Activated CD8-positive, alpha-beta T cell treated with anti-CD3 and anti-CD28 coated beads, Interleukin-2, amount 10 ng/mL, durations not matched to agents 7 days and 5 days (primary cell): ENCODE data around the gene ANKRD23. TPM values are rescaled to one million over a fixed set of nuclear protein-coding genes. Genes with fewer than 3 reads are reported as not detected.

Experiments
- ATAC-seq: fragments of 150-1000 bp; cut with Tn5 transposase; one replicate; pipeline ENCODE4 v1.10.0; 2021; ENCODE audit warnings: moderate library complexity
- CTCF ChIA-PET: fragments of 350-600 bp; sonication (Branson Sonifier 250); formaldehyde crosslinking; loops from one replicate; lab custom pipeline; 2021; ENCODE audit warnings: antibody characterized with exemption; lab: Charles Lee
- POLR2A ChIA-PET: fragments of 350-600 bp; sonication (Branson Sonifier 250); formaldehyde crosslinking; loops from one replicate; lab custom pipeline; 2021; ENCODE audit warnings: antibody characterized with exemption; lab: Charles Lee
- DNase-seq: peaks from one replicate; pipeline ENCODE4 v3.0.0-alpha.2; 2020
- H3K27ac Mint-ChIP-seq: one replicate; pipeline ENCODE4 v1.8.0; 2021; ENCODE audit warnings: mild to moderate bottlenecking, mixed read lengths
- H3K27me3 Mint-ChIP-seq: one replicate; pipeline ENCODE4 v1.8.0; 2021; ENCODE audit warnings: low read depth, mixed read lengths
- H3K36me3 Mint-ChIP-seq: one replicate; pipeline ENCODE4 v1.8.0; 2021; ENCODE audit warnings: low read depth, mixed read lengths
- H3K4me1 Mint-ChIP-seq: one replicate; pipeline ENCODE4 v1.8.0; 2021; ENCODE audit warnings: low read depth, mixed read lengths
- H3K4me3 Mint-ChIP-seq: one replicate; pipeline ENCODE4 v1.8.0; 2021; ENCODE audit warnings: mild to moderate bottlenecking, mixed read lengths
- H3K9me3 Mint-ChIP-seq: one replicate; pipeline ENCODE4 v1.8.0; 2022; ENCODE audit warnings: mixed read lengths; ENCODE audit not compliant: insufficient read depth
- total RNA-seq, 2 experiments: library from RNA; stranded (reverse); gene quantifications; one replicate each; pipeline ENCODE4 v1.2.3, GENCODE V29; 2021

ANKRD23 gene
- total RNA-seq, 2 experiments from 2014 or later = 12.6 to 17.2 TPM

DNA sequence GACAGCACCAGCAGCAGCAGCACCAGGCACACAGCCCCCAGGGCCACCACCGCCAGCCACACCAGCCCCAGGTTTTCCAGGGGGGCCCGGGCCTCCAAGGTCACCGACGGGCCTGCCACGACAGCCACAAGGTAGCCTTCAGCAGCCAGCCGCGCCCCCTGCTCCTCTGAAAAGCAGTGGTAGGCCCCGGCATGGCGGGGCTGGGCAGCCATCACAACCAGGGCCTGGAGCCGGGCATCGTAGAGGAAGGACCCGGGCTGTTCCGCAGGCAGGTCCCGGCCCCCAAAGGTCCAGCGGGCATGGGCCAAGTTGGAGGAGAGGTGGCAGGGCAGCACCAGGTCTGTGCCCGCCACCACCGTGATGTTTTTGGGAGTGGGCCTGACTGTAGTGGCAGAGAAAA, 17.3 kb upstream of the ANKRD23 start:
- ATAC-seq (no peak), DNase-seq (no peak)
- H3K9me3 Mint-ChIP-seq = no peaks in the 10 kb centered on the region
- CTCF ChIA-PET = interaction anchor here (1.0 to 2.8 kb wide), 4 partner anchors 90 to 252 kb away, joined by 3 to 11 read pairs (median 4); partner anchors contain the start of gene ANKRD36
- H3K27ac Mint-ChIP-seq = no peak overlapping the region
- peaks cover 38% of the 10 kb centered on the region for H3K36me3 Mint-ChIP-seq
- POLR2A ChIA-PET = interaction anchor here (1.1 kb wide), 1 partner anchor 93 kb away, joined by 3 read pairs; no protein-coding TSS in a partner anchor
- H3K4me1 Mint-ChIP-seq = peaks cover 43% of the 10 kb centered on the region
- no peak overlapping the region for H3K4me3 Mint-ChIP-seq
- H3K27me3 Mint-ChIP-seq = no peaks in the 10 kb centered on the region

DNA sequence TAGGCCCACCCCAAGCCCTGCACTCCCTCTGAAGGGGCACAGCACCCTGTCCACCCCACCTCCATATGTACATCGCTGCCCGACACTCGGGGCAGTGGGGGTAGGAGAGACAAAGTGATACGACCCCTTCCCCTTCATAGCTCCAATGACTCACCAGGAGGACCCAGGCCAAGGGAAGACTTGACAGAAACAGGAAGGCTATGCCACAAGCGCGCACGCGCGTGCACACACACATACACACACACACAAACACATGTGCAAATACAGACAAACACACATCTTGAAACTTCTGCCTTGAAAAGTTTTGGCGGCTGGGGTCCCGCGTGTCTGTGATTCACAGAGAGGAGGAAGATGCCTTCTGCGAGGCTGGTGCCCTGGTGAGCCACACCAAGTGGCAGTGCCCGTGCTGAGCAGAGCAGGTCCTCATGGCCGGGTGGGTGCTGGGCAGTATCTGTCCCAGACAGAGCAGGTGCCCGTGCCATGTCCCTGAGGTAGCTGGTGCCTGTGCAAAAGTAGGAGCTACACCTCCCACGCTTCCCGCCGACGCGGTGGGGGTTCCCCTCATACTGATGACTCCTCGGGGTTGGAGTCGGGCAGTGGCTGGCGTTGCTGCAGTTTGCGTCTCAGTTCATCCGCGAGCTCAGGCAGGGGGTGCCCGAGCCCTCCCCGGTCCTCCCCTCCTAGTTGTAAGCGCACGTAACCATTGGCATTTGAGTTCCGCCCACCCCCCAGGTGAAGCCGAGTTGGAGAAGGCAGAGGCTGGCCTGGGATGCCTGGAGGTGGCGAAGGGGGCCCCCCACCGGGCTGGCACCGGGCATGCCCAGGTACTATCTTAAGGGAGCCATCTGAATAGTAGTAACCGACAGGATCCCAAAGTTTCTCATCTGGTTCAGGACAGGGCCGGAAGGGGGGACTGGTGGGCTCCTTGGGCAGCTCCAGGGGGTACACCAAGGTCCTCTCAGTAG, 16.5 kb upstream of the ANKRD23 start:
- H3K4me3 Mint-ChIP-seq = no peak overlapping the region
- H3K27ac Mint-ChIP-seq = peak overlapping the region; percentile 70
- peaks cover 42% of the 10 kb centered on the region for H3K4me1 Mint-ChIP-seq
- peaks cover 34% of the 10 kb centered on the region for H3K36me3 Mint-ChIP-seq
- DNase-seq (no peak), ATAC-seq (no peak)
- CTCF ChIA-PET = interaction anchor here (1.0 to 4.7 kb wide), 5 partner anchors 90 to 253 kb away, joined by 3 to 253 read pairs (median 4); partner anchors contain the start of gene ANKRD36
- POLR2A ChIA-PET = interaction anchor here (1.1 kb wide), 1 partner anchor 94 kb away, joined by 3 read pairs; no protein-coding TSS in a partner anchor
- no peaks in the 10 kb centered on the region for H3K9me3 Mint-ChIP-seq
- H3K27me3 Mint-ChIP-seq = no peaks in the 10 kb centered on the region

DNA sequence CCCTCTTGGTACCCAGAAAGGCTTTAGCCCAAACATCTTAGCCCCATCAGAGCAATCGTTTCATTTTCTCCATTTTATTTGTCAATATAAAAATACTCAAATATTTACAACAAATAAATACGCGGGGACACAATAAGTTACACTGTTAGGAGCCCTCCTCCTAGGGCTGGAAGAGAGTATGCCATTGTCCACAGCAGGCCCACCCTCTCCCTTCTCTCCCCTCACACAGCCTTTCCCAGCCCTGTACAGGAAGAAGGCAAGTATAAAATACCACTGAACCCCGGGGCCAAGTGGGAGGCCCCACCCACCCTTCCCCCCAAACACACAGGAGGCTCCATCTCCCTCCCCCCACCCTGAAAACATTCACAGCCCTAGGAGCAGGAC, 15.9 kb upstream of the ANKRD23 start:
- H3K4me1 Mint-ChIP-seq = peaks cover 46% of the 10 kb centered on the region
- CTCF ChIA-PET = interaction anchor here (1.7 to 4.7 kb wide), 2 partner anchors 91 to 101 kb away, joined by 4 to 253 read pairs; no protein-coding TSS in a partner anchor
- H3K27me3 Mint-ChIP-seq = no peaks in the 10 kb centered on the region
- POLR2A ChIA-PET = no interaction called here
- H3K9me3 Mint-ChIP-seq = no peaks in the 10 kb centered on the region
- peak overlapping the region; percentile 31 for H3K4me3 Mint-ChIP-seq
- peaks cover 36% of the 10 kb centered on the region for H3K36me3 Mint-ChIP-seq
- no peak for DNase-seq
- H3K27ac Mint-ChIP-seq = peak overlapping the region; percentile 70
- no peak for ATAC-seq

DNA sequence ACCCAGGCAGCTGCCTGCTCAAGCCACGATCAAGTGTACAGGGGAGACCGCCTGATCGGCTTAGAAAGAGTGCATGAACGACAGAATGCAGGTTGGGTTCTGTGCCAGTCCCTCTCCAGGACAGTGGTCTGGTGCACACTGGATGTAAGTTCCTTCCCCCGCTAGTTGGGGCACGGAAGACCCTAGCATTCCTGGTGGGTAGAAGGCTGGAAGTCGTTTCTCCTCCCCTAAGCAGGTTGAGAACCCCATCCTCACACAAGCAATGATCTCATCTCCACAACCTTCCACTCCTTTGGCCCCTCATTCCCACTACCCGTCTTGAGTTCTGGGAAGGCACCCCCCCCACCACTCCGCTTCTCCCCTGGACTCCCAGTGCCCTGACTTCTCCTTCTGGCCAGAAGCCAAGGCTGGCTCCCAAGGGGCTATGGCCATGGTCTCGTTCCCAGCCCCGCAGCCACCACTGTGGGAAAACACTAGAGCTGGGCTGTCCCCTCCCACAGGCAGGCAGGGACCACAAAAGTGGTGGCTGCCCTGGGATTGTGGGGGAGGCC, 15.4 kb upstream of the ANKRD23 start:
- H3K4me1 Mint-ChIP-seq = peaks cover 46% of the 10 kb centered on the region
- no peak for ATAC-seq
- no peaks in the 10 kb centered on the region for H3K9me3 Mint-ChIP-seq
- DNase-seq = no peak
- peak overlapping the region; percentile 88 for H3K4me3 Mint-ChIP-seq
- no peaks in the 10 kb centered on the region for H3K27me3 Mint-ChIP-seq
- ChIA-PET CTCF (interaction anchor here (1.7 to 4.7 kb wide), 7 partner anchors 8 to 104 kb away, joined by 4 to 253 read pairs (median 39); no protein-coding TSS in a partner anchor), POLR2A (interaction anchor here (2.4 kb wide), 1 partner anchor 9 kb away, joined by 18 read pairs; no protein-coding TSS in a partner anchor)
- peak overlapping the region; percentile 45 for H3K27ac Mint-ChIP-seq
- H3K36me3 Mint-ChIP-seq = peaks cover 38% of the 10 kb centered on the region

- peak within 1 kb of the TSS; percentile 88 for H3K4me3 Mint-ChIP-seq
- H3K9me3 Mint-ChIP-seq = no peaks in the 10 kb centered on the region
- POLR2A ChIA-PET = interaction anchor here (0.6 to 2.7 kb wide), 17 partner anchors 10 to 254 kb away, joined by 3 to 18 read pairs (median 8); partner anchors contain the start of genes ANKRD36 and CNNM3
- peaks cover 47% of the 10 kb centered on the region for H3K4me1 Mint-ChIP-seq
- no peaks in the 10 kb centered on the region for H3K27me3 Mint-ChIP-seq
- DNase-seq (peak; percentile 98), ATAC-seq (peak; percentile 95)
- H3K27ac Mint-ChIP-seq = peak within 1 kb of the TSS; percentile 82
- CTCF ChIA-PET = interaction anchor here (0.6 to 4.7 kb wide), 50 partner anchors 10 to 536 kb away, joined by 3 to 253 read pairs (median 6); partner anchors contain the start of genes ANKRD36, CNNM3 and FAHD2B
- H3K36me3 Mint-ChIP-seq = peaks cover 45% of the 10 kb centered on the region
Observed at GRCh38 chr2:96857667-96858372, 14.0 kb upstream of the ANKRD23 start, which contains the start of gene ANKRD39. TSS of gene ANKRD39 (minus strand) at chr2:96858016. CDS start at chr2:96857987, 29 bp downstream.

DNA sequence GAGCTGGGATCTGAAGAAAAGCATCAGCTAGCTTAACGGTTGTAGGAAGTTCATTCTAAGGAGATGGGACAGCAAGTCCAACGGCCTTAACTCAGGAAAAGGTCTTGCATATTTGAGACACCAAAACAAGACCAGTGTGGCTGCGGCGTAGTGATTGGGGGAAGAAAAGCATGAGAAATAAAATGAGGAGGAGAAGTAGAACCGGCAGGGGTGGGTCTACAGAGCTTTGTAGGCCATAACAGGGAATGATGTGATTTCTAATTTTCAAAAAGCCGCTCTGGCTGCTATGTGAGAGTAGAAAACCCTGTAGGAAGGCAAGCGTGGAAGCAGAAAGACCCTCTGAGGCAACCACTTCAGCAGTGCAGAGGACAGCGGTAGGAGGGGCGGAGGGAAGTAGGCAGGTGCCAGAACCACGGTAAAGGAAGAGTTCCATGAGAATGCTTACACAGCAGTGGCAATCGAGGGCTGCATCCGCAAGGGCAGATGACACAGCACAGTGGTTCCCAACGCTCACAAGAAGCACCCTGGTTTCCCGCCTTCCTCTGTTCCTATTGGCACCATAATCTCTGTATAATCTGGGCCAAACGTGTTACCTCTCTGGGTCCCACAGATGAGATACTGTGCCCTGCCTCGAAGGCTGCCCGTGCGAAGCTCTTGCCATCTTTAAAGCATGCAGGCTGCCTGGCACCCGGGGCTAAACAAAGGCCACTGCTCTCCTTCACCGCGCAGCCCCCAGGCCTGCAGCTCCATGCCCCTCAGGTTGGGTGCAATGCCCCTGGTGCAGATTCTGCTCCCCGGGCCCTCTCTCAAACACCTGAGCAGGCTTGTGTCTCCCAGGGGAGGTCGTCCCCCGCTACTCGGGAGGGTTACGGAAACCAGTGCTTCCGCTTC, 13.2 kb upstream of the ANKRD23 start:
- Mint-ChIP-seq H3K4me3 (peak overlapping the region; percentile 88), H3K9me3 (no peaks in the 10 kb centered on the region), H3K27me3 (no peaks in the 10 kb centered on the region), H3K27ac (peak overlapping the region; percentile 82), H3K4me1 (peaks cover 45% of the 10 kb centered on the region), H3K36me3 (peaks cover 48% of the 10 kb centered on the region)
- ChIA-PET POLR2A (interaction anchor here (1.0 to 2.7 kb wide), 14 partner anchors 9 to 255 kb away, joined by 3 to 18 read pairs (median 9); partner anchors contain the start of genes ANKRD36 and CNNM3), CTCF (interaction anchor here (0.6 to 4.7 kb wide), 48 partner anchors 9 to 535 kb away, joined by 3 to 253 read pairs (median 6); partner anchors contain the start of genes ANKRD36, CNNM3 and FAHD2B)
- peak; percentile 4 for ATAC-seq
- peak; percentile 56 for DNase-seq

DNA sequence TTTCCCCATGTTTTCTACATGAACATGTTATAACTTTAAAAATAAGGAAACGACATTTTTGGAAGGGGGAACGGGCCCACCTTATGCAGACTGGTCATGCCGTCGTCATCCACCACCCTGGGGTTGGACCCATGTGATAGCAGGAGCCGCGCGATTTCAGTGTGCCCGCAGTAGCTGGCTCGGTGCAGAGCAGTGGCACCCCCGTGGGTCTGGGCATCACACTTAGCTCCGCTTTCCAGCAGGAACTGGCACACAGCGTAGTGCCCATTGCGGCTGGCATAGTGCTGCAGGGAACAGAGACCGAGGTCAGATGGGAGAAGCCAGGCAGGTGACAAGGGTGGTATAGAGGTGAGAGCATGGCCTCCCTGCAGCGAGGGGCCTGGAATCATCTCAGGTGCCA, 9.5 kb upstream of the ANKRD23 start:
- no peak overlapping the region for H3K4me3 Mint-ChIP-seq
- peaks cover 20% of the 10 kb centered on the region for H3K4me1 Mint-ChIP-seq
- H3K27ac Mint-ChIP-seq = no peak overlapping the region
- H3K9me3 Mint-ChIP-seq = no peaks in the 10 kb centered on the region
- CTCF ChIA-PET = no interaction called here
- H3K27me3 Mint-ChIP-seq = no peaks in the 10 kb centered on the region
- ATAC-seq = no peak
- no peak for DNase-seq
- peaks cover 48% of the 10 kb centered on the region for H3K36me3 Mint-ChIP-seq
- POLR2A ChIA-PET = no interaction called here

- peaks cover 20% of the 10 kb centered on the region for H3K4me1 Mint-ChIP-seq
- H3K36me3 Mint-ChIP-seq = peaks cover 54% of the 10 kb centered on the region
- POLR2A ChIA-PET = no interaction called here
- CTCF ChIA-PET = interaction anchor here (1.1 to 1.5 kb wide), 2 partner anchors 37 to 94 kb away, joined by 3 to 4 read pairs; partner anchors contain the start of gene CNNM3
- ATAC-seq (no peak), DNase-seq (no peak)
- no peaks in the 10 kb centered on the region for H3K27me3 Mint-ChIP-seq
- H3K4me3 Mint-ChIP-seq = no peak overlapping the region
- H3K9me3 Mint-ChIP-seq = no peaks in the 10 kb centered on the region
- no peak overlapping the region for H3K27ac Mint-ChIP-seq
Observed at GRCh38 chr2:96852667-96853066, 8.8 kb upstream of the ANKRD23 start.

- H3K9me3 Mint-ChIP-seq = no peaks in the 10 kb centered on the region
- DNase-seq (no peak), ATAC-seq (no peak)
- H3K4me1 Mint-ChIP-seq = peaks cover 8% of the 10 kb centered on the region
- no peak overlapping the region for H3K27ac Mint-ChIP-seq
- H3K36me3 Mint-ChIP-seq = peaks cover 52% of the 10 kb centered on the region
- ChIA-PET POLR2A (interaction anchor here (0.6 to 2.1 kb wide), 2 partner anchors 9 kb away, joined by 3 to 8 read pairs; partner anchors contain the start of gene ANKRD39), CTCF (interaction anchor here (3.2 kb wide), 1 partner anchor 9 kb away, joined by 15 read pairs; the partner anchor contains the start of gene ANKRD39)
- no peaks in the 10 kb centered on the region for H3K27me3 Mint-ChIP-seq
- no peak overlapping the region for H3K4me3 Mint-ChIP-seq
Observed at GRCh38 chr2:96848264-96848663, 4.4 kb upstream of the ANKRD23 start.

- no peak for ATAC-seq
- ChIA-PET CTCF (interaction anchor here (1.1 to 3.2 kb wide), 2 partner anchors 10 to 23 kb away, joined by 3 to 15 read pairs; partner anchors contain the start of gene ANKRD39), POLR2A (interaction anchor here (0.9 to 2.1 kb wide), 2 partner anchors 9 to 10 kb away, joined by 4 to 8 read pairs; partner anchors contain the start of gene ANKRD39)
- Mint-ChIP-seq H3K27me3 (no peaks in the 10 kb centered on the region), H3K27ac (no peak overlapping the region), H3K9me3 (no peaks in the 10 kb centered on the region), H3K4me3 (no peak overlapping the region), H3K36me3 (peaks cover 47% of the 10 kb centered on the region), H3K4me1 (peaks cover 8% of the 10 kb centered on the region)
- DNase-seq = no peak
Observed at GRCh38 chr2:96847586-96847985, 3.8 kb upstream of the ANKRD23 start.
